SKM-1 (cell line): Measurements from ENCODE around the gene RANBP17.

Source experiments
- DNase-seq: peaks from one replicate; lab custom pipeline; 2025; ENCODE audit not compliant: unreplicated experiment; lab: John Stamatoyannopoulos, UW

RANBP17 gene

DNA sequence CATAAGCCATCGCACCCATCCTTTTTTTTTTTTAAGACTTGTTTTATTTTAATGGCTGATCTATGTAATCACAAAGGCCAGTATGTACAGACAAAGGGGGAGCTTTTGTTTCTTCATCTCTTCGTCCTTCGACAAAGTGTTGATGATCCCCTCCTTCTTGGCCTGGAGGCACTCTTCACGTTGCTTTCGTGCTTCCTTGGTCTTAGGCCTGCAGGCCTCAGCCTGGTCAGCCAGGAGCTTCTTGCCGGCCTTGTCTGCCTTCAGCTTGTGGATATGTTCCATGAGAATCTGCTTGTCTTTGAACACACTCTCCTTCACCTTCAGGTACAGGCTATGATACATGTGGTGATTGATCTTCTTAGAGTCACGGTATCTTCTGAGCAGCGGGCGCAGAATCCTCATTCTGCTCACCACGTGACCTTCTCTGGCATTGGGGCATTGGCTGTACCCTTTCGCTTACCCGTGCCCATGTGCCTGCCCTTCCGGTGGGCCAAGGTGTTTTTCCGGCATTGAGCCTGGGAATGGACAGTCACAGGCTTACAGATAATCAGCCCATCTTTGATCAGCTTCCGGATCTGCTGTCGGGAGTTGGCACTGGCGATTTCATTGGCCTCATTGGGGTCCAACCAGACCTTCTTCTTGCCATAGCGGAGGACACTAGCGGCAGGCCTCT lies 483.3 kb downstream of the RANBP17 start:
- DNase-seq = no peak
